CD4-positive, alpha-beta T cell (primary cell): Measurements from ENCODE around the gene FCER2. TPM values are rescaled to one million over a fixed set of nuclear protein-coding genes. Genes with fewer than 3 reads are reported as not detected.

ENCODE experiments used
- ATAC-seq: fragments of 200-7000 bp; cut with Tn5 transposase; one replicate; pipeline ENCODE4 v1.10.0; 2022; ENCODE audit warnings: mild to moderate bottlenecking; ENCODE audit not compliant: poor library complexity
- CTCF ChIA-PET: fragments of 350-600 bp; sonication (Branson Sonifier 250); formaldehyde crosslinking; loops from one replicate; lab custom pipeline; 2021; ENCODE audit warnings: antibody characterized with exemption, inconsistent platforms; lab: Charles Lee
- POLR2A ChIA-PET: fragments of 350-600 bp; sonication (Branson Sonifier 250); formaldehyde crosslinking; loops from one replicate; lab custom pipeline; 2021; ENCODE audit warnings: antibody characterized with exemption, inconsistent platforms; lab: Charles Lee
- DNase-seq, 14 experiments: peaks; one replicate each; pipeline ENCODE4 v3.0.0-alpha.2; 2013 to 2020; ENCODE audit warnings: mixed read lengths in 2 of 14
- H3K27ac ChIP-seq, 2 donors: one replicate each; pipeline versions ENCODE4 v1.5.1 to v1.7.0; 2013; ENCODE audit warnings: low read length in 2 of 2, low read depth in 1 of 2, mild to moderate bottlenecking in 1 of 2
- H3K27me3 ChIP-seq, 2 experiments: 1 replicate in 1 of 2; 2 replicates in 1 of 2; pipeline versions ENCODE4 v1.6.1 to v1.7.0; 2013; ENCODE audit warnings: low read length in 2 of 2, control low read depth in 1 of 2, mild to moderate bottlenecking in 1 of 2, moderate library complexity in 1 of 2; ENCODE audit not compliant: insufficient read depth in 2 of 2, control insufficient read depth in 1 of 2
- H3K36me3 ChIP-seq: one replicate; pipeline ENCODE4 v1.6.1; 2013; ENCODE audit warnings: low read length, control low read depth; ENCODE audit not compliant: insufficient read depth
- H3K4me1 ChIP-seq: one replicate; pipeline ENCODE4 v1.6.1; 2013; ENCODE audit warnings: low read length, control low read depth; ENCODE audit not compliant: insufficient read depth
- H3K4me3 ChIP-seq: one replicate; pipeline ENCODE4 v1.5.1; 2013; ENCODE audit warnings: mild to moderate bottlenecking, low read length, moderate library complexity
- H3K9me3 ChIP-seq, 2 experiments: 1 replicate in 1 of 2; 2 replicates in 1 of 2; pipeline versions ENCODE4 v1.6.1 to v1.7.0; 2013; ENCODE audit warnings: low read length in 2 of 2, mild to moderate bottlenecking in 2 of 2, control low read depth in 1 of 2, moderate library complexity in 1 of 2; ENCODE audit not compliant: control insufficient read depth in 1 of 2, insufficient read depth in 1 of 2
- H3K27ac Mint-ChIP-seq: one replicate; pipeline ENCODE4 v1.8.0; 2020; ENCODE audit warnings: mixed read lengths
- H3K27me3 Mint-ChIP-seq: one replicate; pipeline ENCODE4 v1.8.0; 2021; ENCODE audit warnings: mixed read lengths
- H3K36me3 Mint-ChIP-seq: one replicate; pipeline ENCODE4 v1.8.0; 2021; ENCODE audit warnings: low read depth, mixed read lengths
- H3K4me1 Mint-ChIP-seq: one replicate; pipeline ENCODE4 v1.8.0; 2021; ENCODE audit warnings: low read depth, mixed read lengths
- H3K4me3 Mint-ChIP-seq: one replicate; pipeline ENCODE4 v1.8.0; 2020; ENCODE audit warnings: mild to moderate bottlenecking, mixed read lengths
- H3K9me3 Mint-ChIP-seq: one replicate; pipeline ENCODE4 v1.8.0; 2020; ENCODE audit warnings: mixed read lengths
- CTCF ChIP-seq: fragments of 200-600 bp; IDR thresholded peaks from one replicate; pipeline ENCODE4 v1.8.0; 2022; ENCODE audit warnings: antibody characterized with exemption, mild to moderate bottlenecking
- intact Hi-C, 2 experiments: fragments of 100-400 bp; cut with DNase I in 1 of 2; cut with micrococcal nuclease in 1 of 2; formaldehyde crosslinking; loops; one replicate each; pipeline versions ENCODE4 v1.15.1 to v1.9.0; 2023 to 2025; cut with DNase I, micrococcal nuclease
- total RNA-seq, 174 experiments: library from RNA in 2 of 174; stranded (reverse) in 2 of 174; gene quantifications; one replicate each; pipeline ENCODE4 v1.2.3 and lab custom pipeline; 2021 to 2026

The FCER2 gene
- total RNA-seq, 2 experiments from 2014 or later = not detected

- CTCF ChIA-PET = no interaction called here
These were observed 61.1 kb downstream of the FCER2 start for GRCh38 chr19:7640803-7641202.

GRCh38 chr19:7639863-7640348, 62.0 kb downstream of the FCER2 start:
- Histone ChIP-seq H3K9me3 (no peaks in the 10 kb centered on the region), H3K36me3 (peaks cover 33% of the 10 kb centered on the region), H3K4me3 (no peak overlapping the region), H3K27me3 (no peaks in the 10 kb centered on the region), H3K27ac (no peak overlapping the region), H3K4me1 (peaks cover 50% of the 10 kb centered on the region)
- Mint-ChIP-seq H3K9me3 (no peaks in the 10 kb centered on the region), H3K36me3 (peaks cover 24% of the 10 kb centered on the region), H3K27me3 (no peaks in the 10 kb centered on the region), H3K4me1 (peaks cover 36% of the 10 kb centered on the region), H3K4me3 (peak overlapping the region; percentile 59), H3K27ac (peak overlapping the region; percentile 90)
- ChIA-PET CTCF (no interaction called here), POLR2A (no interaction called here)
- TF ChIP-seq CTCF = no peak
- intact Hi-C loops = loop anchor here in 1 of 2 experiments (5.0 kb wide), 1 partner anchor 287 kb away; the partner anchor contains the start of gene CTXN1
- no peak for ATAC-seq
- no peak for DNase-seq

More at GRCh38 chr19:7640803-7641202, 61.1 kb downstream of the FCER2 start:
- H3K27me3 Mint-ChIP-seq = no peaks in the 10 kb centered on the region
- H3K4me1 Mint-ChIP-seq = peaks cover 35% of the 10 kb centered on the region
- H3K4me1 ChIP-seq = peaks cover 47% of the 10 kb centered on the region
- no peaks in the 10 kb centered on the region for H3K9me3 ChIP-seq
- intact Hi-C loops = no loop called here
- ATAC-seq (no peak), DNase-seq (no peak)
- H3K27ac ChIP-seq = no peak overlapping the region
- peaks cover 39% of the 10 kb centered on the region for H3K36me3 ChIP-seq
- no peak overlapping the region for H3K27ac Mint-ChIP-seq
- H3K4me3 Mint-ChIP-seq = no peak overlapping the region
- peaks cover 30% of the 10 kb centered on the region for H3K36me3 Mint-ChIP-seq
- TF ChIP-seq CTCF = no peak
- POLR2A ChIA-PET = interaction anchor here (0.9 to 2.3 kb wide), 2 partner anchors 11 to 20 kb away, joined by 6 to 9 read pairs; partner anchors contain the start of genes PET100 and XAB2
- H3K9me3 Mint-ChIP-seq = no peaks in the 10 kb centered on the region
- no peaks in the 10 kb centered on the region for H3K27me3 ChIP-seq
- no peak overlapping the region for H3K4me3 ChIP-seq

GRCh38 chr19:7638802-7639465, 63.0 kb downstream of the FCER2 start:
- TF ChIP-seq CTCF = no peak
- H3K27ac Mint-ChIP-seq = peak overlapping the region; percentile 90
- ATAC-seq (no peak), DNase-seq (no peak)
- H3K4me1 ChIP-seq = peaks cover 47% of the 10 kb centered on the region
- H3K27me3 ChIP-seq = no peaks in the 10 kb centered on the region
- H3K9me3 ChIP-seq = no peaks in the 10 kb centered on the region
- H3K9me3 Mint-ChIP-seq = no peaks in the 10 kb centered on the region
- H3K4me3 Mint-ChIP-seq = peak overlapping the region; percentile 60
- POLR2A ChIA-PET = interaction anchor here (1.7 to 2.4 kb wide), 2 partner anchors 9 to 13 kb away, joined by 5 to 18 read pairs; partner anchors contain the start of genes PET100 and XAB2
- peaks cover 26% of the 10 kb centered on the region for H3K36me3 ChIP-seq
- peaks cover 36% of the 10 kb centered on the region for H3K4me1 Mint-ChIP-seq
- H3K27me3 Mint-ChIP-seq = no peaks in the 10 kb centered on the region
- H3K36me3 Mint-ChIP-seq = peaks cover 19% of the 10 kb centered on the region
- CTCF ChIA-PET = no interaction called here
- H3K4me3 ChIP-seq = no peak overlapping the region
- no peak overlapping the region for H3K27ac ChIP-seq
- intact Hi-C loops = loop anchor here in 1 of 2 experiments (5.0 kb wide), 1 partner anchor 288 kb away; the partner anchor contains the start of gene CTXN1

Other genes starting within 250 kb of the FCER2 start
- not detected for gene PEX11G, start 213.1 kb downstream of the FCER2 start, total RNA-seq
- gene ZNF358, start 186.0 kb downstream of the FCER2 start, total RNA-seq = 1 to 10 TPM; 5.1 to 5.2 TPM
- 1 to 10 TPM; 7.9 to 8.8 TPM for gene MCOLN1, start 179.5 kb downstream of the FCER2 start, total RNA-seq
- 10 to 100 TPM; 62.0 to 70.9 TPM for gene PNPLA6, start 166.4 kb downstream of the FCER2 start, total RNA-seq
- gene CAMSAP3, start 106.3 kb downstream of the FCER2 start, total RNA-seq = under 1 TPM; 0.16 to 0.25 TPM
- 100 to 1,000 TPM; 118 to 121 TPM for gene XAB2, start 72.6 kb downstream of the FCER2 start, total RNA-seq
- 100 to 1,000 TPM; 178 to 188 TPM for gene PET100, start 72.3 kb downstream of the FCER2 start, total RNA-seq
- 1 to 10 TPM; 1.9 to 2.1 TPM for gene PCP2, start 68.4 kb downstream of the FCER2 start, total RNA-seq
- gene STXBP2, start 65.0 kb downstream of the FCER2 start, total RNA-seq = 100 to 1,000 TPM; 234 to 241 TPM
- gene RETN, start 33.1 kb downstream of the FCER2 start, total RNA-seq = not detected
- gene MCEMP1, start 25.0 kb downstream of the FCER2 start, total RNA-seq = under 1 TPM in 1 of 2 experiments, not detected in 1; 0.38 TPM
- gene TRAPPC5, start 21.3 kb downstream of the FCER2 start, total RNA-seq = 10 to 100 TPM; 41.3 to 43.4 TPM
- not detected for gene CLEC4G, start 30.0 kb upstream of the FCER2 start, total RNA-seq
- not detected for gene CD209, start 45.4 kb upstream of the FCER2 start, total RNA-seq
- gene CLEC4M, start 61.1 kb upstream of the FCER2 start, total RNA-seq = not detected
- gene EVI5L, start 128.1 kb upstream of the FCER2 start, total RNA-seq = 1 to 10 TPM; 5.2 to 6.0 TPM
- under 1 TPM; 0.25 to 0.30 TPM for gene PRR36, start 172.3 kb upstream of the FCER2 start, total RNA-seq
- not detected for gene LRRC8E, start 186.4 kb upstream of the FCER2 start, total RNA-seq
- gene MAP2K7, start 201.7 kb upstream of the FCER2 start, total RNA-seq = 10 to 100 TPM; 81.7 to 82.3 TPM
- 1 to 10 TPM; 1.1 to 1.2 TPM for gene TGFBR3L, start 212.7 kb upstream of the FCER2 start, total RNA-seq
- 10 to 100 TPM in 1 of 2 experiments, 1 to 10 TPM in 1; 9.9 to 10.9 TPM for gene SNAPC2, start 218.2 kb upstream of the FCER2 start, total RNA-seq
- not detected for gene CTXN1, start 224.0 kb upstream of the FCER2 start, total RNA-seq
- gene TIMM44, start 241.5 kb upstream of the FCER2 start, total RNA-seq = 10 to 100 TPM; 83.9 to 85.0 TPM